Measurements from ENCODE around the gene GHRL.
A peak's percentile ranks its signal among the peaks of the same experiment; 100 is the strongest.

Gene GHRL

GRCh38 chr3:10247679-10248183, 45.0 kb downstream of the GHRL start:
- peak in 1 of 58 donors; percentile 10 for DNase-seq

DNA sequence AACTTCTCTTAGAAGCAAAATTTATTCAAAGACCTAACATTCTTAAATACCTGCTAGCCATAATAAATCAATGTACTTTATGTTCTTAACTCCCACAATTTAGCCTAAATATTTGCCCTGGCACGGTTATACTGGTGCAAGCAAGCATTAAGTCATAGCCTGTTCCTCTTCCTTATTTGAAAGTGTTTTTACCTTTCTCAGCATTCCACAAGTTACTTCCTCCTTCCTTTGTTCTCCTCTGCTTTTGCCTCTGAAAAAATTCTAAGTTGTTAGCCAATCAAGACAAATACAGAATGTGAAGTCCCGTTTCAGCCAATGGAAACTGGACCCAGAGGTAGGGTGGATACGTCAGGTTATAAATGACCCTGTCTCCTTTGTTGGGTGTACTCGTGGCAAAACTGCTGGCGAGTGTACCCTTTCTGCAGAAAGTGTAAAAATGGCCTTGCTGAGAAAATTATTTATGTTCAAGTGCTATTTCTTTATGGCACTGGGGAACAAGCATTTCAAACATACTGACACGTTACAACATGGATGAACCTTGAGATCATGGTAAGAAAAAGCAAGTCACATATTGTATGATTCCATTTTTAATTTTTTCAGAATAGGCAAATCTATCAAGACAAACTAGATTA, 47.5 kb downstream of the GHRL start:
- DNase-seq = no peak

DNA sequence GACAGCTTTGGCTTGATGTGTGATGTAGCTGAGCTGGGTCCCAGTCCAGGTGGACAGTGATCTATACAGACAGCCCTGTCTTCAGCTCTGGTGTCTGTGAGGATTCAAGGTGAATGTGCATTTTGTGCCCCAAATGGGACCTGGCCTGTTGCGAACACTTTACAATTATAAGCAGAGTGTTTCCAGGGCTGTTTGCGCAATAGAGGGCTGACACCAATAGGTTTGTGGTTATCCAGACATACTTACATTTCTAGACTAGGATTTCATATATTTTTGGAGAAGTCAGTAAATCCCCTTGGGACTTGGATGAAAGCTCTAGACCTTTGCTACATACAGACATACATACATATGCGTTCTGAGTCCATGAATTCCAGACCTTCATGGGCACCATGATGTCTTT, 48.7 kb downstream of the GHRL start:
- DNase-seq = no peak

DNA sequence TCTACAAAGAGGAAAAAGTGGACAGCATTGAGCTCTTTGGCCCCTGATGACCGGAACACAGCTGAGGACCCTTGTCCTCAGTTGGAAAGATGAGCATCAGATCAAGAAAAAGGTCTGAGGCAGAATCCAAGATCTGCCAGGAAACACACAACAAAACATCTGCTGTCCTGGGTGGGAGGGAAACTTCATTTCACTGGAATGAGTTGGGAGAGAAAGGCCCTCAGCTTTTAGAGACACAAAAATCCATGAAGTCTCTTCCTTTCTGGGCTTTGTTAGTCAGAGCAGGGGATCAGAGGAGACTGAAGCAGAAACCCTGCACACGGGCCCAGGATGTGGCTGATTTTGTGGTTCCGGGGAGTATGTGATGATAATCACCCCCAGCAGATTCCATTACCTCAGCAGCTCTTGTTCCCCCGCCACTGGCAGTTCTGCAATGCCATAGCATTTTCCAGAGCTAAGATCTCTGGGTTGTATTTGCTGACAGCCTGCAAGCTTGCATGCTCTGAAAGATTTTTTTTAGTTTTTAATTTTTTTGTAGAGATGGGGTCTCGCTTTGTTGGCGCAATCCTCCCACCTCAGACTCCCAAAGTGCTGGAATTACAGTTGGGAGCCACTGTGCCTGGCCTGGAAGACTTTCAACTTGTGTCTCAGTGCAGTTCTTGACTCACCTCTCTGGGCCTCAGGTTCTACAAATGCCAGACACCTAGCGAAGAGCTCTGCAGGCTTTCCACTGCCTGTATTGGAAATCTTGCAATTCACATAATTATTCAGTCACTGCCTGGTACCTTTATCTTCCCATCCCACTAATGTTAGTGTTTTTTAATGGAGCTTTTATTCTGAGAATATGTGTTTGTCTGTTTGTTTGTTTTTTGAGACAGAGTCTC, 50.3 kb downstream of the GHRL start:
- no peak for DNase-seq

- DNase-seq = no peak
Observed at GRCh38 chr3:10240799-10241198, 51.9 kb downstream of the GHRL start.

GRCh38 chr3:10238345-10239183, 54.2 kb downstream of the GHRL start:
- no peak for DNase-seq
